ENCODE results near the gene VPS35L.

The VPS35L gene

DNA sequence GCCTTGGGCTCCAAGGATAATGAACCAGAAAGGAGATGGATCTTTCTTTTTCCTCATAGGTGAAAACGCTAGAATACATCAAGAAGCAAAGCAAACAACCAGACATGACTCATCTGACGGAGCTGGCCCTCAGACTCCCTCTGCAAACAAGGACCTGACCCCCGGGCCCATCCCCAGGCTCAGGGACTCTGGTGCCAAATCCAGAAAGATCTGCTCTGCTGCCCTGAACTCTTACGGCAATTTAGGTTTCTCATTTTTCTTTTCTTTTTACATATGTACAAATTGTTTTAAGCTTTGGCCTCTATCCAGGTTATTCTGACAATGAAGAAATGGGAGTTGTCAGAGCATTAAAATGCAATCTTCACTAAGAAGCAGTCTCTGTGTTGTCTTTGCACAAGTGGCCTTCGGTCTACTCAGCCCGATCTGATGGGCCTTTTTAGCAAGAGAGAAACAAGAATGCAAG, 144.8 kb downstream of the VPS35L start:
- Histone ChIP-seq H2BK120ac (ENCODE audit: insufficient read depth, low read length, poor library complexity) (no peak overlapping the region), H3K79me1 (ENCODE audit: low read length) (peaks cover 3% of the 10 kb centered on the region), H2BK12ac (ENCODE audit: low read length) (no peak overlapping the region), H2BK5ac (ENCODE audit: low read depth, low read length, poor library complexity) (no peak overlapping the region), H3K27me3 (ENCODE audit: insufficient read depth, low read length) (no peaks in the 10 kb centered on the region), H3K18ac (ENCODE audit: low read length) (no peak overlapping the region), H3K4me1 (ENCODE audit: control insufficient read depth in 1 of 2, insufficient read depth in 2 of 2, low read length in 2 of 2) (peaks cover 12% of the 10 kb centered on the region in 2 experiments), H3K4me2 (ENCODE audit: low read length) (no peak overlapping the region), H3K79me2 (ENCODE audit: control insufficient read depth, insufficient read depth, low read length, poor library complexity) (no peaks in the 10 kb centered on the region), H2AK5ac (ENCODE audit: low read length) (no peak overlapping the region), H3K23ac (ENCODE audit: low read length) (no peak overlapping the region), H2AFZ (ENCODE audit: insufficient read depth, low read length, poor library complexity) (no peak overlapping the region), H3K9me3 (ENCODE audit: insufficient read depth, low read depth, low read length) (no peaks in the 10 kb centered on the region), H3K27ac (ENCODE audit: low read depth, low read length) (no peak overlapping the region), H3K4ac (ENCODE audit: low read depth, low read length) (no peak overlapping the region), H3K36me3 (ENCODE audit: control insufficient read depth in 1 of 2, insufficient read depth in 2 of 2, low read length in 2 of 2) (peaks cover 39% of the 10 kb centered on the region in 2 experiments), H3K9ac (ENCODE audit: low read length) (no peak overlapping the region), H3K14ac (ENCODE audit: low read length) (no peak overlapping the region), H4K12ac (ENCODE audit: low read depth, low read length) (no peak overlapping the region), H4K8ac (ENCODE audit: low read depth, low read length) (no peak overlapping the region), H4K91ac (ENCODE audit: low read depth, low read length) (no peak overlapping the region), H3K4me3 (ENCODE audit: low read depth, low read length) (no peak overlapping the region)
- DNase-seq, result no peak
- no CpG with 5 or more reads among the region's 6 CpGs for WGBS (ENCODE audit: extremely low coverage, insufficient coverage, insufficient read length)

DNA sequence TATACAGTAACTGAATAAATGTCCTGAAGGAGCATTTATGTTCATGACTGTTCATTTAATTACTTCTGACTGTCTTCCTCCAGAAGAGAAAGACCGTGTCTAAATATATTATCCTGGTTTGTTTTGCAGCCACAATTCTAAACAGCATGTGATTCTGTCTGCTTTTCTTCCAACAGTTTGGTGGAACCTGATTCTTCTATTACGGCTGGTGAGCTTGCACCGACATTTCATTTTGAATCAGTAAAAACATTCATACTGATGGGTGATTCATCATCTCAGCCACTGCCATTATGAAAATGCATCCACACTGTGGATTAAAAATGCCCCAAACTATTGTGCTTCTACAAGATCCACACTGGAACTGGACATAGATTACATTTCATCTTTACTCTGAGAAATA, 145.6 kb downstream of the VPS35L start:
- no peak overlapping the region for H3K23ac ChIP-seq (ENCODE audit: low read length)
- no peak overlapping the region for H4K8ac ChIP-seq (ENCODE audit: low read depth, low read length)
- H2AFZ ChIP-seq (ENCODE audit: insufficient read depth, low read length, poor library complexity), result no peak overlapping the region
- H2BK120ac ChIP-seq (ENCODE audit: insufficient read depth, low read length, poor library complexity), result no peak overlapping the region
- H2BK5ac ChIP-seq (ENCODE audit: low read depth, low read length, poor library complexity), result no peak overlapping the region
- H3K4ac ChIP-seq (ENCODE audit: low read depth, low read length), result no peak overlapping the region
- no peak overlapping the region for H3K14ac ChIP-seq (ENCODE audit: low read length)
- WGBS (ENCODE audit: extremely low coverage, insufficient coverage, insufficient read length), result no CpG with 5 or more reads among the region's 3 CpGs
- H3K79me2 ChIP-seq (ENCODE audit: control insufficient read depth, insufficient read depth, low read length, poor library complexity), result no peaks in the 10 kb centered on the region
- DNase-seq, result no peak
- H2AK5ac ChIP-seq (ENCODE audit: low read length), result no peak overlapping the region
- H4K91ac ChIP-seq (ENCODE audit: low read depth, low read length), result no peak overlapping the region
- no peak overlapping the region for H3K4me3 ChIP-seq (ENCODE audit: low read depth, low read length)
- peaks cover 45% of the 10 kb centered on the region in 2 experiments for H3K36me3 ChIP-seq (ENCODE audit: control insufficient read depth in 1 of 2, insufficient read depth in 2 of 2, low read length in 2 of 2)
- H4K12ac ChIP-seq (ENCODE audit: low read depth, low read length), result no peak overlapping the region
- no peak overlapping the region for H3K9ac ChIP-seq (ENCODE audit: low read length)
- no peak overlapping the region for H3K27ac ChIP-seq (ENCODE audit: low read depth, low read length)
- no peak overlapping the region for H2BK12ac ChIP-seq (ENCODE audit: low read length)
- no peak overlapping the region for H3K18ac ChIP-seq (ENCODE audit: low read length)
- no peaks in the 10 kb centered on the region for H3K27me3 ChIP-seq (ENCODE audit: insufficient read depth, low read length)
- peaks cover 12% of the 10 kb centered on the region in 2 experiments for H3K4me1 ChIP-seq (ENCODE audit: control insufficient read depth in 1 of 2, insufficient read depth in 2 of 2, low read length in 2 of 2)
- peaks cover 3% of the 10 kb centered on the region for H3K79me1 ChIP-seq (ENCODE audit: low read length)
- H3K4me2 ChIP-seq (ENCODE audit: low read length), result no peak overlapping the region
- no peaks in the 10 kb centered on the region for H3K9me3 ChIP-seq (ENCODE audit: insufficient read depth, low read depth, low read length)

DNA sequence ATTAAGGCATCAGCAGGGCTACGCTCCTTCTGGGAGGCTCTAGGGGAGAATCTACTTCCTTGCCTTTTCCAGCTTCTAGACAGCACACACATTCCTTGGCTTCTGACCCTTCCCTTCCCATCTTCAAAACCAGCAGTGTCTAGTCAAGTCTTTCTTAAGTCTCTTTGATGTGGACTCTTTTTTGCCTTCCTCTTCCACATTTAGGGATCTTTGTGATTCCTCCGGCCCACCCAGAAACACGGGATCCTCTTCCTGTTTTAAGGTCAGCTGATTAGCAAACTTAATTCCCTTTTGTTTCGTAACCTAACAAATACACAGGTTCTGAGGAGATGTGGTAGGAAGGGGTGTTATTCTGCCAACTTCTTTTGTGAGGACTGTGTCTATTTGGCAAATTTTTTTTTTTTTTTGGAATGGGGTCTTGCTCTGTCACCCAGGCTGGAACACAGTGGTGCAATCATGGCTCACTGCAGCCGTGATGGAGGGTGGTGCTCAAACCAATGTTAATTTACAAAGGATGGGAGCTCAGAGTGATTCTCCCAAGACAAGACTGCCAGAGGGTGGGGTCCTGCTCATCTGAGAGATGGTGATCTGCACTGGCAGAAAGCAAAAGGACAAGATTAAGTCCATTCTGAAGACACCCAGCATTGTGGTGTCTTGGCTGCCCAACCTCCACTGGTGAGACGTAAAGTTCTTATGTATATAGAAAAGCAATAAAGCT, 147.8 kb downstream of the VPS35L start:
- no peak for DNase-seq
- no peak overlapping the region for H3K14ac ChIP-seq (ENCODE audit: low read length)
- no peak overlapping the region for H3K4me3 ChIP-seq (ENCODE audit: low read depth, low read length)
- H3K27me3 ChIP-seq (ENCODE audit: insufficient read depth, low read length), result no peaks in the 10 kb centered on the region
- H2BK12ac ChIP-seq (ENCODE audit: low read length), result no peak overlapping the region
- no peak overlapping the region for H3K27ac ChIP-seq (ENCODE audit: low read depth, low read length)
- no peak overlapping the region for H2BK120ac ChIP-seq (ENCODE audit: insufficient read depth, low read length, poor library complexity)
- WGBS (ENCODE audit: extremely low coverage, insufficient coverage, insufficient read length), result no CpG with 5 or more reads among the region's 6 CpGs
- peaks cover 3% of the 10 kb centered on the region for H3K79me1 ChIP-seq (ENCODE audit: low read length)
- H2AK5ac ChIP-seq (ENCODE audit: low read length), result no peak overlapping the region
- H3K36me3 ChIP-seq (ENCODE audit: control insufficient read depth in 1 of 2, insufficient read depth in 2 of 2, low read length in 2 of 2), result peaks cover 37 to 47% of the 10 kb centered on the region in 2 experiments
- H3K4me1 ChIP-seq (ENCODE audit: control insufficient read depth in 1 of 2, insufficient read depth in 2 of 2, low read length in 2 of 2), result peaks cover 12 to 13% of the 10 kb centered on the region in 2 experiments
- H3K79me2 ChIP-seq (ENCODE audit: control insufficient read depth, insufficient read depth, low read length, poor library complexity), result no peaks in the 10 kb centered on the region
- H3K23ac ChIP-seq (ENCODE audit: low read length), result no peak overlapping the region
- H3K4me2 ChIP-seq (ENCODE audit: low read length), result no peak overlapping the region
- H4K12ac ChIP-seq (ENCODE audit: low read depth, low read length), result no peak overlapping the region
- no peaks in the 10 kb centered on the region for H3K9me3 ChIP-seq (ENCODE audit: insufficient read depth, low read depth, low read length)
- H3K18ac ChIP-seq (ENCODE audit: low read length), result no peak overlapping the region
- H2BK5ac ChIP-seq (ENCODE audit: low read depth, low read length, poor library complexity), result no peak overlapping the region
- no peak overlapping the region for H3K9ac ChIP-seq (ENCODE audit: low read length)
- H4K8ac ChIP-seq (ENCODE audit: low read depth, low read length), result no peak overlapping the region
- H4K91ac ChIP-seq (ENCODE audit: low read depth, low read length), result no peak overlapping the region
- no peak overlapping the region for H3K4ac ChIP-seq (ENCODE audit: low read depth, low read length)
- no peak overlapping the region for H2AFZ ChIP-seq (ENCODE audit: insufficient read depth, low read length, poor library complexity)

DNA sequence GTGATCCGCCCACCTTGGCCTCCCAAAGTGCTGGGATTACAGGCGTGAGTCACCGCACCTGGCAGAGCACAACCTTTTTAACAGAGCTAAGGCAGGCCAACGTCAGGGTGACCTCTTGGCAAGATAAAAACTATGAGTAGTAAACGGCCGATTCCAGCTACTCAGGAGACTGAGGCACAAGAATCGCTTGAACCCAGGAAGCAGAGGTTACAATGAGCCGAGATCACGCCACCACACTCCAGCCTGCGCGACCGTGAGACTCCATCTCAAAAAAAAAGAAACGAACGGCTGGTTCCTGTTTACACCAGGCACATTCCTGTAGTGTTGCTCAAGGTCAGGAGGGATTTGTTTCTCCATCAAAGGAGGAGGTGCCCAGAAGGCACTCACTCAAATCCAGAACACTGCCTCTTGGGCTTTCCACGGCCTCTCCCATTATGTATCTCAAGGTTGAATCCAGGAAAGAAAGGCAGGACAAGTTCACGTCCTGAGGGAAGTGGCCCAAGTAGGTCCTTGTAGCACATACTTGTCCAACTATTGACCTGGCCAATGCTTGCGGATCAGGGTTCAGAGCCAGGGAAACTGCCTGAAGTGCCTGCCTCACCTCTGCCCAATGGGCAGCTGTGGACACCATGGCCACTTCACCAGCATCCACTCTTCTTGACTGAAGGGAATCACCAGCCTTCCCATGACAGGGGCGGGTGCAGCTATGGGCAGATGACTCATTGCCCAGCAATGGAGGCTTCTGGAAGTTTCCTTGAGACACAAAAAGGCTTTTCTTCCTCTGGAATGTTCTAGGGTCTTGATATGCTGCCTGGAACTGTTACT, 149.0 kb downstream of the VPS35L start:
- H3K4ac ChIP-seq (ENCODE audit: low read depth, low read length), result no peak overlapping the region
- no peak overlapping the region for H3K14ac ChIP-seq (ENCODE audit: low read length)
- H3K27me3 ChIP-seq (ENCODE audit: insufficient read depth, low read length), result no peaks in the 10 kb centered on the region
- H3K23ac ChIP-seq (ENCODE audit: low read length), result no peak overlapping the region
- no peaks in the 10 kb centered on the region for H3K79me2 ChIP-seq (ENCODE audit: control insufficient read depth, insufficient read depth, low read length, poor library complexity)
- no peak overlapping the region for H4K8ac ChIP-seq (ENCODE audit: low read depth, low read length)
- H4K12ac ChIP-seq (ENCODE audit: low read depth, low read length), result no peak overlapping the region
- H3K4me2 ChIP-seq (ENCODE audit: low read length), result no peak overlapping the region
- no peak overlapping the region for H3K18ac ChIP-seq (ENCODE audit: low read length)
- H3K36me3 ChIP-seq (ENCODE audit: control insufficient read depth in 1 of 2, insufficient read depth in 2 of 2, low read length in 2 of 2), result peaks cover 39 to 46% of the 10 kb centered on the region in 2 experiments
- H3K9ac ChIP-seq (ENCODE audit: low read length), result no peak overlapping the region
- peaks cover 14% of the 10 kb centered on the region in 2 experiments for H3K4me1 ChIP-seq (ENCODE audit: control insufficient read depth in 1 of 2, insufficient read depth in 2 of 2, low read length in 2 of 2)
- H2BK5ac ChIP-seq (ENCODE audit: low read depth, low read length, poor library complexity), result no peak overlapping the region
- peak overlapping the region; percentile 16 for H3K27ac ChIP-seq (ENCODE audit: low read depth, low read length)
- peaks cover 3% of the 10 kb centered on the region for H3K79me1 ChIP-seq (ENCODE audit: low read length)
- no peaks in the 10 kb centered on the region for H3K9me3 ChIP-seq (ENCODE audit: insufficient read depth, low read depth, low read length)
- DNase-seq, result peak; percentile 25 to 55
- WGBS (ENCODE audit: extremely low coverage, insufficient coverage, insufficient read length), result no CpG with 5 or more reads among the region's 18 CpGs
- no peak overlapping the region for H4K91ac ChIP-seq (ENCODE audit: low read depth, low read length)
- no peak overlapping the region for H2BK12ac ChIP-seq (ENCODE audit: low read length)
- no peak overlapping the region for H2BK120ac ChIP-seq (ENCODE audit: insufficient read depth, low read length, poor library complexity)
- H3K4me3 ChIP-seq (ENCODE audit: low read depth, low read length), result no peak overlapping the region
- H2AK5ac ChIP-seq (ENCODE audit: low read length), result no peak overlapping the region
- H2AFZ ChIP-seq (ENCODE audit: insufficient read depth, low read length, poor library complexity), result no peak overlapping the region
